ENCODE measurements around the gene AFF2. TPM values are rescaled to one million over a fixed set of nuclear protein-coding genes. Genes with fewer than 3 reads are reported as not detected.

AFF2 gene
- total RNA-seq, 4 donors from 2014 or later = 0.09 to 2.5 (median 0.65) TPM

DNA sequence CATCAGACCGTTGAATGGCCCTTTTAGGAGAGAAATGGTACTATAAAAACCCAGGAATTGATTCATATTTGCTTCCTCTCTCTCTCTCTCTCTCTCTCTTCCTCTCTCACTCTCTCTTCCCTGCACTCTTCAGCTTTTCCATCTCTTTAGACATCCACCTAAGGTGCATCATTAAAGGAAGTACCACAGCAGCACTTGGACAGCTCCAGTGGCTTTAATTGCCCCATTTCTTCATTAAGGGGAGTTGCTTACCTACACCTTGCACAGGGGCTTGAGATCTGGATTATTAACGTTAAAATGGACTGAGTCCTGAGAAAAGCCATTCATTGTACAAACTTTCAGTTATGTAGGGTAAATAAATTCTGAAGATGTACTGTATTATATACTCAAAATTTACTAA, 323.6 kb downstream of the AFF2 start:
- no peaks in the 10 kb centered on the region for H3K27me3 ChIP-seq
- DNase-seq = no peak
- intact Hi-C loops (cut with DNase I) = no loop called here
- 27 to 57% methylated on average over 2 of the region's 2 CpGs for WGBS, 2 donors
- H3K4me1 ChIP-seq = no peaks in the 10 kb centered on the region
- H3K27ac ChIP-seq = no peak overlapping the region
- H3K9me3 ChIP-seq = no peaks in the 10 kb centered on the region
- no peak overlapping the region for H3K4me3 ChIP-seq
- TF ChIP-seq POLR2A (IDR thresholded peaks at IDR 0.05) (no peak), CTCF (IDR thresholded peaks at IDR 0.05) (no peak)
- H3K36me3 ChIP-seq = no peaks in the 10 kb centered on the region

DNA sequence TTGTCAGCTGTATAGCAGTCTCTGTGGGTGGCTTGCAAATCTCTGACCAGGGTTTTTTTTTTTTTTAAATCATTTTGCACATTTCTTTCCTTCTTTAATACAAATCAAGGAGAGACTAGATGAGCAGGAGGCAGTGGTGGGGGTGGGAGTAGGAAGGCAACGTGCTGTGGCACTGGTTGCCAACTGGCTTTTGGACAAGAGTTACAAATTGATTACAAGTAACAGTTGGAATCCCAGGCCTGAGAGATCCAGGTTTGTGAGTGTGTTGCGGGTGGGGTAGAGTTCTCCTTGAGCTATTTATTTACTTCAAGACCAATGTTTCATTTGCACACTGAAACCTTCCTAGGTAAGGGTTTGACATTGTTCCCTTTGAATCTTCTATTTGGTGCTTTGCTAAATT, 325.3 kb downstream of the AFF2 start:
- H3K27ac ChIP-seq = no peak overlapping the region
- H3K4me3 ChIP-seq = no peak overlapping the region
- intact Hi-C loops (cut with DNase I) = no loop called here
- H3K36me3 ChIP-seq = no peaks in the 10 kb centered on the region
- no peak for DNase-seq
- 58 to 75% methylated on average over 2 of the region's 2 CpGs for WGBS, 2 donors
- H3K9me3 ChIP-seq = no peaks in the 10 kb centered on the region
- H3K27me3 ChIP-seq = no peaks in the 10 kb centered on the region
- H3K4me1 ChIP-seq = no peaks in the 10 kb centered on the region
- no peak for TF ChIP-seq CTCF (IDR thresholded peaks at IDR 0.05)
- TF ChIP-seq POLR2A (IDR thresholded peaks at IDR 0.05) = no peak

- Histone ChIP-seq H3K27ac (no peak overlapping the region), H3K36me3 (no peaks in the 10 kb centered on the region), H3K4me1 (no peaks in the 10 kb centered on the region), H3K4me3 (no peak overlapping the region), H3K9me3 (no peaks in the 10 kb centered on the region), H3K27me3 (no peaks in the 10 kb centered on the region)
- TF ChIP-seq CTCF (IDR thresholded peaks at IDR 0.05) = no peak
- TF ChIP-seq POLR2A (IDR thresholded peaks at IDR 0.05) = no peak
- WGBS, 2 donors = 49 to 90% methylated on average over 2 to 4 of the region's 4 CpGs
- DNase-seq = no peak
- intact Hi-C loops (cut with DNase I) = no loop called here
Measured at GRCh38 chrX:148836741-148837140, 336.3 kb downstream of the AFF2 start.

- no peak for DNase-seq
- Histone ChIP-seq H3K4me1 (no peaks in the 10 kb centered on the region), H3K36me3 (no peaks in the 10 kb centered on the region), H3K9me3 (no peaks in the 10 kb centered on the region), H3K4me3 (no peak overlapping the region), H3K27ac (no peak overlapping the region), H3K27me3 (no peaks in the 10 kb centered on the region)
- WGBS, 2 donors = 40% methylated on average over 1 of the region's 1 CpG
- TF ChIP-seq CTCF (IDR thresholded peaks at IDR 0.05) (no peak), POLR2A (IDR thresholded peaks at IDR 0.05) (no peak)
- intact Hi-C loops (cut with DNase I) = no loop called here
Measured at GRCh38 chrX:148850631-148851030, 350.2 kb downstream of the AFF2 start.

DNA sequence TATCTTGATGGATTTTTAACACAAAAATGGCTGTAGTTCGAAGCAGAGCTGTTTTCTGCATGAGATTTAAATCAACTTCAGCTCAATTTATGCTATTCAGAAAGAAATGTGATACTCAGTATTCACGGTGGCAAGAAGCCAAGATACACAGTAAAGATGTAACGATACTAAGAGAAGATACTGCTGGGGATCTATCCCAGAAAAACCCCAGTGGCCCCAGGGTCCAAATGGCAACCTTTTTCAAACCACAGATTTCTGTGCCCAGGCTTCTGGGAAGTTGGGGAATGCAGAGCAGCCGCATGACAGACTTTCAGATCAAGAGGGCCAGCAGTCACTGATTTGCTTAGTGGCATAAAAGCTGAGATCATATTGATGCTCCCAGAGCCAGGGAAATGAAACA, 353.9 kb downstream of the AFF2 start:
- no peak overlapping the region for H3K27ac ChIP-seq
- no peak for DNase-seq
- no peaks in the 10 kb centered on the region for H3K9me3 ChIP-seq
- no peaks in the 10 kb centered on the region for H3K36me3 ChIP-seq
- intact Hi-C loops (cut with DNase I) = no loop called here
- TF ChIP-seq POLR2A (IDR thresholded peaks at IDR 0.05) = no peak
- TF ChIP-seq CTCF (IDR thresholded peaks at IDR 0.05) = no peak
- no peaks in the 10 kb centered on the region for H3K4me1 ChIP-seq
- H3K27me3 ChIP-seq = no peaks in the 10 kb centered on the region
- 36 to 57% methylated on average over 4 of the region's 4 CpGs for WGBS, 2 donors
- no peak overlapping the region for H3K4me3 ChIP-seq

Measured in esophagus squamous epithelium (tissue), 5 donors.